ENCODE measurements around the gene BCL2. TPM values are rescaled to one million over a fixed set of nuclear protein-coding genes. Genes with fewer than 3 reads are reported as not detected.

Gene BCL2
- total RNA-seq, 2 donors from 2014 or later: 14.8 to 38.4 TPM

GRCh38 chr18:63344263-63344662 is 24.7 kb upstream of the BCL2 start:
- H3K4me3 ChIP-seq: no peak overlapping the region
- no peak for DNase-seq (ENCODE audit: low spot score)
- TF ChIP-seq CTCF (IDR thresholded peaks at IDR 0.05) (no peak), POLR2A (IDR thresholded peaks at IDR 0.05) (no peak), POLR2AphosphoS5 (IDR thresholded peaks at IDR 0.05) (no peak)
- no peak overlapping the region for H3K27ac ChIP-seq
- intact Hi-C loops (cut with DNase I): no loop called here
- H3K4me1 ChIP-seq (replicated peaks): no peaks in the 10 kb centered on the region
- no peaks in the 10 kb centered on the region for H3K27me3 ChIP-seq (replicated peaks; ENCODE audit: insufficient read depth)
- 79% methylated on average over 5 of the region's 5 CpGs for WGBS
- no peaks in the 10 kb centered on the region for H3K9me3 ChIP-seq
- H3K36me3 ChIP-seq: no peaks in the 10 kb centered on the region

- Histone ChIP-seq H3K27ac (no peak overlapping the region), H3K27me3 (replicated peaks; ENCODE audit: insufficient read depth) (no peaks in the 10 kb centered on the region), H3K9me3 (no peaks in the 10 kb centered on the region), H3K4me1 (replicated peaks) (no peaks in the 10 kb centered on the region), H3K4me3 (no peak overlapping the region), H3K36me3 (no peaks in the 10 kb centered on the region)
- WGBS: 43% methylated on average over 5 of the region's 5 CpGs
- TF ChIP-seq POLR2AphosphoS5 (IDR thresholded peaks at IDR 0.05) (no peak), CTCF (IDR thresholded peaks at IDR 0.05) (peak in 3 of 4 experiments; percentile 15 to 44 (median 43)), POLR2A (IDR thresholded peaks at IDR 0.05) (no peak)
- intact Hi-C loops (cut with DNase I): no loop called here
- DNase-seq (ENCODE audit: low spot score): no peak
Measured at GRCh38 chr18:63342206-63342605, 22.6 kb upstream of the BCL2 start.

- Histone ChIP-seq H3K27me3 (replicated peaks; ENCODE audit: insufficient read depth) (no peaks in the 10 kb centered on the region), H3K27ac (no peak overlapping the region), H3K4me1 (replicated peaks) (no peaks in the 10 kb centered on the region), H3K4me3 (no peak overlapping the region), H3K36me3 (no peaks in the 10 kb centered on the region), H3K9me3 (no peaks in the 10 kb centered on the region)
- intact Hi-C loops (cut with DNase I): no loop called here
- WGBS: 28% methylated on average over 4 of the region's 4 CpGs
- TF ChIP-seq POLR2A (IDR thresholded peaks at IDR 0.05) (no peak), CTCF (IDR thresholded peaks at IDR 0.05) (peak in 2 of 4 experiments; percentile 28 to 32), POLR2AphosphoS5 (IDR thresholded peaks at IDR 0.05) (no peak)
- DNase-seq (ENCODE audit: low spot score): no peak
Measured at GRCh38 chr18:63339920-63340484, 20.4 kb upstream of the BCL2 start.

- no peak overlapping the region for H3K27ac ChIP-seq
Measured at GRCh38 chr18:63336366-63337099, 17.0 kb upstream of the BCL2 start.

More at GRCh38 chr18:63336366-63337099, 17.0 kb upstream of the BCL2 start:
- Histone ChIP-seq H3K9me3 (no peaks in the 10 kb centered on the region), H3K27me3 (replicated peaks; ENCODE audit: insufficient read depth) (no peaks in the 10 kb centered on the region), H3K36me3 (no peaks in the 10 kb centered on the region), H3K4me3 (no peak overlapping the region), H3K4me1 (replicated peaks) (no peaks in the 10 kb centered on the region)
- intact Hi-C loops (cut with DNase I): no loop called here
- no peak for TF ChIP-seq CTCF (IDR thresholded peaks at IDR 0.05)
- no peak for TF ChIP-seq POLR2A (IDR thresholded peaks at IDR 0.05)
- TF ChIP-seq POLR2AphosphoS5 (IDR thresholded peaks at IDR 0.05): no peak
- 49% methylated on average over 8 of the region's 8 CpGs for WGBS
- no peak for DNase-seq (ENCODE audit: low spot score)

Measured in prostate gland (tissue), 2 donors.